Type B pancreatic cell (in vitro differentiated cells): ENCODE measurements around the gene CISD2. TPM values are rescaled to one million over a fixed set of nuclear protein-coding genes. Genes with fewer than 3 reads are reported as not detected.
"Not testable (repeated sequence)": the region's sequence is repeated elsewhere in the genome, so short reads cannot be mapped to it uniquely, and the experiment has no call there.

Source experiments
- DNase-seq: peaks from one replicate; pipeline ENCODE4 v3.0.0; 2021; ENCODE audit warnings: mixed read lengths; ENCODE audit not compliant: unreplicated experiment; ENCODE audit errors: extremely low spot score
- H3K27ac Mint-ChIP-seq: 2 replicates; pipeline ENCODE4 v1.8.0; 2021; ENCODE audit warnings: mild to moderate bottlenecking, mixed read lengths
- H3K27me3 Mint-ChIP-seq: 2 replicates; pipeline ENCODE4 v1.8.0; 2021; ENCODE audit warnings: mixed read lengths
- H3K36me3 Mint-ChIP-seq: 2 replicates; pipeline ENCODE4 v1.8.0; 2021; ENCODE audit warnings: mixed read lengths
- H3K4me1 Mint-ChIP-seq: one replicate; pipeline ENCODE4 v1.8.0; 2021; ENCODE audit warnings: mixed read lengths; ENCODE audit not compliant: unreplicated experiment
- H3K4me3 Mint-ChIP-seq: 2 replicates; pipeline ENCODE4 v1.8.0; 2021; ENCODE audit warnings: mild to moderate bottlenecking, mixed read lengths
- H3K9me3 Mint-ChIP-seq: 2 replicates; pipeline ENCODE4 v1.8.0; 2021; ENCODE audit warnings: mixed read lengths
- total RNA-seq: library from RNA; stranded (reverse); gene quantifications from 2 replicates; pipeline ENCODE4 v1.2.1, GENCODE V29; 2021; ENCODE audit warnings: low replicate concordance
- TF ChIP-seq, protein P1 (sequence below): fragments of 200-600 bp; sonication (generic); conservative IDR thresholded peaks from 2 replicates; pipeline ENCODE4 v1.5.0; 2021; ENCODE audit warnings: antibody characterized with exemption, mild to moderate bottlenecking

Gene CISD2
- total RNA-seq, 1 donor from 2014 or later, result 27.9 TPM

DNA sequence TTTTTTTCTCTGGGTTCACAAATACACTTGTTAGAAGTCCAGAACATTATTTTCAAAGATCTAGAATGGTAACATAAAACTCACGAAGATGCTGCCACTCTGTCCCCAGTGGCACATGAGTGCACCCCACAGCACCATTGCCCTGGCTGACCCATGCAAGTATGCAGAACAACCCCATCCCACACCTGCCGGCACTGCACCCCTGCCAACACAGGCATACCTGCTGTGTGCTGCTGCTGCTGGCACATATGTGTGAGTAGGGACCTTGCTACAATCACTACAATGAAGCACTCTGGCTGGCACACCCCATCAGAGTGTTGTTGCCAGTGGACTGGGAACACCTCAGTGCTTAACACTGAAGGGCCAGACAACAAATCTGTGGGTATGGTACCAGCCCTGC lies 66.9 kb downstream of the CISD2 start:
- Mint-ChIP-seq H3K9me3 (no peaks in the 10 kb centered on the region), H3K4me3 (no peak overlapping the region), H3K27ac (no peak overlapping the region), H3K4me1 (no peaks in the 10 kb centered on the region), H3K27me3 (no peaks in the 10 kb centered on the region), H3K36me3 (no peaks in the 10 kb centered on the region)
- TF ChIP-seq, protein P1, sequence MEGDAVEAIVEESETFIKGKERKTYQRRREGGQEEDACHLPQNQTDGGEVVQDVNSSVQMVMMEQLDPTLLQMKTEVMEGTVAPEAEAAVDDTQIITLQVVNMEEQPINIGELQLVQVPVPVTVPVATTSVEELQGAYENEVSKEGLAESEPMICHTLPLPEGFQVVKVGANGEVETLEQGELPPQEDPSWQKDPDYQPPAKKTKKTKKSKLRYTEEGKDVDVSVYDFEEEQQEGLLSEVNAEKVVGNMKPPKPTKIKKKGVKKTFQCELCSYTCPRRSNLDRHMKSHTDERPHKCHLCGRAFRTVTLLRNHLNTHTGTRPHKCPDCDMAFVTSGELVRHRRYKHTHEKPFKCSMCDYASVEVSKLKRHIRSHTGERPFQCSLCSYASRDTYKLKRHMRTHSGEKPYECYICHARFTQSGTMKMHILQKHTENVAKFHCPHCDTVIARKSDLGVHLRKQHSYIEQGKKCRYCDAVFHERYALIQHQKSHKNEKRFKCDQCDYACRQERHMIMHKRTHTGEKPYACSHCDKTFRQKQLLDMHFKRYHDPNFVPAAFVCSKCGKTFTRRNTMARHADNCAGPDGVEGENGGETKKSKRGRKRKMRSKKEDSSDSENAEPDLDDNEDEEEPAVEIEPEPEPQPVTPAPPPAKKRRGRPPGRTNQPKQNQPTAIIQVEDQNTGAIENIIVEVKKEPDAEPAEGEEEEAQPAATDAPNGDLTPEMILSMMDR, result no peak
- no peak for DNase-seq

DNA sequence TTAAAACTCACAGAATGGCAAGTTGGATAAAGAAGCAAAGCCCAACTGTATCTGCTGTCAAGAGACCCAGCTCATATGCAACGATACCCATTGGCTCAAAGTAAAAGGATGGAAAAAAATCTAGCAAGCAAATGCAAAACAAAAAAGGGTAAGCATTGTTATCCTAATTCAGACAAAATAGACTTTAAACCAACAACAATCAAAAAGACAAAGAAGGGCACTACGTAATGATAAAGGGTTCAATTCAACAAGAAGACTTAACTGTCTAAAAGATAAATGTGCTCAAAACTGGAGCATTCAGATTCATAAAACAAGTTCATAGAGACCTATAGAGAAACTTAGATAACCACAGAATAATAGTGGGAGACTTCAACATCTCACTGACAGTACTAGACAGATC lies 69.3 kb downstream of the CISD2 start:
- not testable (repeated sequence) for H3K27me3 Mint-ChIP-seq, H3K27ac Mint-ChIP-seq, H3K36me3 Mint-ChIP-seq, H3K4me3 Mint-ChIP-seq, H3K4me1 Mint-ChIP-seq, H3K9me3 Mint-ChIP-seq, DNase-seq

Other genes with a start within 250 kb of the CISD2 start
- 32.4 and 38.0 TPM in 2 replicates for gene MANBA, start 108.0 kb upstream of the CISD2 start, total RNA-seq
- gene UBE2D3, start 41.4 kb upstream of the CISD2 start, total RNA-seq, result 288 and 302 TPM in 2 replicates
- gene SLC9B1, start 150.7 kb downstream of the CISD2 start, total RNA-seq, result 0.71 and 1.6 TPM in 2 replicates
- gene SLC9B2, start 207.8 kb downstream of the CISD2 start, total RNA-seq, result 4.0 and 12.9 TPM in 2 replicates
- gene BDH2, start 230.8 kb downstream of the CISD2 start, total RNA-seq, result 52.1 and 72.7 TPM in 2 replicates